ENCODE results near the gene IFTAP. TPM values are rescaled to one million over a fixed set of nuclear protein-coding genes. Genes with fewer than 3 reads are reported as not detected.

Gene IFTAP
- total and polyA plus RNA-seq, 2 donors (not counting 3 experiments of a cell fraction or from before 2014, with no cell fraction given) = 15.8 to 19.6 TPM

- Histone ChIP-seq H3K27ac (ENCODE audit: insufficient read depth, low read depth, low read length) (no peak overlapping the region), H3K79me2 (ENCODE audit: control insufficient read depth, insufficient read depth, low read length) (no peaks in the 10 kb centered on the region), H3K4me1 (ENCODE audit: control insufficient read depth, extremely low read depth, insufficient read depth, low read length) (no peaks in the 10 kb centered on the region), H2AFZ (ENCODE audit: low read depth, low read length) (no peak overlapping the region), H3K4me3 (replicated peaks in 1 of 3; ENCODE audit: insufficient read depth in 1 of 3, low read depth in 1 of 3, low read length in 3 of 3) (no peak overlapping the region), H3K9me1 (replicated peaks; ENCODE audit: control insufficient read depth, extremely low read depth, insufficient read depth, low read length) (no peaks in the 10 kb centered on the region), H3K9ac (replicated peaks; ENCODE audit: extremely low read depth, insufficient read depth, low read length) (no peak overlapping the region), H3K4me2 (ENCODE audit: insufficient read depth, low read length) (no peak overlapping the region), H3K27me3 (ENCODE audit: control insufficient read depth in 2 of 2, insufficient read depth in 2 of 2, low read length in 2 of 2) (peaks cover 6 to 25% of the 10 kb centered on the region in 2 experiments), H3K9me3 (replicated peaks; ENCODE audit: control insufficient read depth, insufficient read depth, low read length) (no peaks in the 10 kb centered on the region), H4K20me1 (replicated peaks; ENCODE audit: control insufficient read depth, extremely low read depth, insufficient read depth, low read length) (no peaks in the 10 kb centered on the region), H3K36me3 (ENCODE audit: control insufficient read depth in 2 of 2, extremely low read depth in 1 of 2, insufficient read depth in 2 of 2, low read length in 2 of 2) (no peaks in the 10 kb centered on the region)
- no peak for TF ChIP-seq POLR2AphosphoS5 (IDR thresholded peaks at IDR 0.05; ENCODE audit: insufficient read depth, low read depth, low read length)
- TF ChIP-seq POLR2A (IDR thresholded peaks at IDR 0.05; ENCODE audit: low read depth, low read length) = no peak
- TF ChIP-seq JUN (IDR thresholded peaks at IDR 0.05; ENCODE audit: borderline replicate concordance, insufficient read depth, insufficient read length, low read depth) = no peak
- no peak for TF ChIP-seq MYC (IDR thresholded peaks at IDR 0.05; ENCODE audit: low read depth, low read length)
- TF ChIP-seq CTCF (IDR thresholded peaks at IDR 0.05; ENCODE audit: extremely low read depth in 1 of 2, insufficient read depth in 1 of 2, low read depth in 1 of 2, low read length in 2 of 2) = no peak
- no peak for TF ChIP-seq EZH2 (IDR thresholded peaks at IDR 0.05; ENCODE audit: borderline replicate concordance, low read depth, low read length, severe bottlenecking)
- TF ChIP-seq MAX (IDR thresholded peaks at IDR 0.05; ENCODE audit: insufficient read depth, insufficient read length) = no peak
- TF ChIP-seq GATA2 (IDR thresholded peaks at IDR 0.05; ENCODE audit: insufficient read depth, insufficient read length, low read depth, low read length) = no peak
- no peak for TF ChIP-seq FOS (IDR thresholded peaks at IDR 0.05; ENCODE audit: borderline replicate concordance, insufficient read depth, low read length)
- intact Hi-C loops (cut with micrococcal nuclease) (no loop called here), dilution Hi-C loops (cut with MboI; ENCODE audit: extremely low pct_ligation_motif_present, low sequenced_read_pairs) (no loop called here)
- ChIA-PET POLR2A (interaction anchor here (0.6 kb wide), 1 partner anchor 105 kb away, joined by 3 read pairs; no protein-coding TSS in a partner anchor), CTCF (interaction anchor here (1.4 kb wide), 1 partner anchor 22 kb away, joined by 4 read pairs; no protein-coding TSS in a partner anchor)
- FAIRE-seq (no peak), DNase-seq (ENCODE audit: low read depth, low spot score) (no peak)
- no TSS peak for BruUV-seq (replicated peaks)
These were observed 7.8 kb upstream of the IFTAP start for GRCh38 chr11:36586543-36586942.

Data from endothelial cell of umbilical vein (primary cell).